ENCODE measurements around the gene GPHN. TPM values are rescaled to one million over a fixed set of nuclear protein-coding genes. Genes with fewer than 3 reads are reported as not detected.

GPHN gene
- total RNA-seq, 1 donor from 2014 or later = 24.9 TPM

DNA sequence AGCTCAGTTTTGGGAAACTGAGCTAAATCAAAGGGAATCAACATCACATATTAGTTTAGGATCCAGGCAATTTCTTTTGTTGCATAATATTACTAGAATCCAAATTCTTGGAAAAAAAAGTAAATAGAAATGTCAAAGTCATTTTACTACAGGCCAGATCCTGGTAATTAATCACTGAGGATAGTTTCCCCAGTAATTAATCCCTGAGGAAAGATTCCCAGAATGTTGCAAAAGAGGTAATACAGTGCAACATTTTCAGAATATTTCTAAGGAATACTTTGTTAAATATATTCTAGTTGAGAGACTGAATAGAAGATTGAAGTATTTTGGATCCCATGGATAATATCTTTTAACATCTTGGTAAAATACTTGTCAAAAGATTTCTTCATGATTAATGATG lies 474.3 kb downstream of the GPHN start:
- no peak overlapping the region for H3K27ac Mint-ChIP-seq
- no peaks in the 10 kb centered on the region for H3K27me3 Mint-ChIP-seq
- no peak for DNase-seq (ENCODE audit: low spot score, unreplicated experiment)

DNA sequence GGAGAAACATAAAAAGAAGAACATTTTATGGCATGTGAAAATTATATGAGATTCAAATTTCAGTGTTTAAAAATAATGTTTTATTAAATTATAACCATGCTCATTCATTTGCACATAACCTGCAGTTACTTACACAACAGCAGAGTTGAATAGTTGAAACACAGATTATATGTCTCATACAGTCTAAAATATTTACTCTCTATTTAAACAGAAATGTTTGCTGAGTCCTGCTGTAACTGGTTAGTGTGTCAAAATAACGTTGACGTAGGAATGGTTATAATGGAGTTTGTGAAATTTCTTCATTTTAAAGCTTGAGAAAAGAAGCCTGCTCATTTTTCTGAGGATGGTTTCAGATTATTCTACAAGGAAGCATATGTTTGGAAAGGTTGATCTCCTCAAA lies 484.8 kb downstream of the GPHN start:
- H3K36me3 Mint-ChIP-seq (ENCODE audit: insufficient read depth) = no peaks in the 10 kb centered on the region
- H3K27ac Mint-ChIP-seq = no peak overlapping the region
- no peaks in the 10 kb centered on the region for H3K27me3 Mint-ChIP-seq
- no peaks in the 10 kb centered on the region for H3K9me3 Mint-ChIP-seq (ENCODE audit: low read depth)
- TF ChIP-seq, protein P1, sequence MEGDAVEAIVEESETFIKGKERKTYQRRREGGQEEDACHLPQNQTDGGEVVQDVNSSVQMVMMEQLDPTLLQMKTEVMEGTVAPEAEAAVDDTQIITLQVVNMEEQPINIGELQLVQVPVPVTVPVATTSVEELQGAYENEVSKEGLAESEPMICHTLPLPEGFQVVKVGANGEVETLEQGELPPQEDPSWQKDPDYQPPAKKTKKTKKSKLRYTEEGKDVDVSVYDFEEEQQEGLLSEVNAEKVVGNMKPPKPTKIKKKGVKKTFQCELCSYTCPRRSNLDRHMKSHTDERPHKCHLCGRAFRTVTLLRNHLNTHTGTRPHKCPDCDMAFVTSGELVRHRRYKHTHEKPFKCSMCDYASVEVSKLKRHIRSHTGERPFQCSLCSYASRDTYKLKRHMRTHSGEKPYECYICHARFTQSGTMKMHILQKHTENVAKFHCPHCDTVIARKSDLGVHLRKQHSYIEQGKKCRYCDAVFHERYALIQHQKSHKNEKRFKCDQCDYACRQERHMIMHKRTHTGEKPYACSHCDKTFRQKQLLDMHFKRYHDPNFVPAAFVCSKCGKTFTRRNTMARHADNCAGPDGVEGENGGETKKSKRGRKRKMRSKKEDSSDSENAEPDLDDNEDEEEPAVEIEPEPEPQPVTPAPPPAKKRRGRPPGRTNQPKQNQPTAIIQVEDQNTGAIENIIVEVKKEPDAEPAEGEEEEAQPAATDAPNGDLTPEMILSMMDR (IDR thresholded peaks at IDR 0.05; ENCODE audit: unreplicated experiment) = no peak
- no peak overlapping the region for H3K4me3 Mint-ChIP-seq (ENCODE audit: low read depth)
- no peak for DNase-seq (ENCODE audit: low spot score, unreplicated experiment)
- H3K4me1 Mint-ChIP-seq (ENCODE audit: low read depth) = no peaks in the 10 kb centered on the region

More for the DNA sequence above, 474.3 kb downstream of the GPHN start:
- TF ChIP-seq, protein P1 (IDR thresholded peaks at IDR 0.05; ENCODE audit: unreplicated experiment) = no peak
- no peaks in the 10 kb centered on the region for H3K4me1 Mint-ChIP-seq (ENCODE audit: low read depth)
- H3K36me3 Mint-ChIP-seq (ENCODE audit: insufficient read depth) = no peaks in the 10 kb centered on the region
- H3K4me3 Mint-ChIP-seq (ENCODE audit: low read depth) = no peak overlapping the region
- H3K9me3 Mint-ChIP-seq (ENCODE audit: low read depth) = no peaks in the 10 kb centered on the region

GRCh38 chr14:66993512-66993911 lies 485.6 kb downstream of the GPHN start:
- Mint-ChIP-seq H3K9me3 (ENCODE audit: low read depth) (no peaks in the 10 kb centered on the region), H3K4me3 (ENCODE audit: low read depth) (no peak overlapping the region)

GRCh38 chr14:66998013-66998412 lies 490.1 kb downstream of the GPHN start:
- Mint-ChIP-seq H3K4me1 (ENCODE audit: low read depth) (no peaks in the 10 kb centered on the region), H3K36me3 (ENCODE audit: insufficient read depth) (no peaks in the 10 kb centered on the region), H3K9me3 (ENCODE audit: low read depth) (no peaks in the 10 kb centered on the region), H3K4me3 (ENCODE audit: low read depth) (no peak overlapping the region), H3K27ac (no peak overlapping the region), H3K27me3 (no peaks in the 10 kb centered on the region)
- no peak for DNase-seq (ENCODE audit: low spot score, unreplicated experiment)
- TF ChIP-seq, protein P1 (IDR thresholded peaks at IDR 0.05; ENCODE audit: unreplicated experiment) = no peak

More at GRCh38 chr14:66993512-66993911, 485.6 kb downstream of the GPHN start:
- no peaks in the 10 kb centered on the region for H3K27me3 Mint-ChIP-seq
- TF ChIP-seq, protein P1 (IDR thresholded peaks at IDR 0.05; ENCODE audit: unreplicated experiment) = no peak
- DNase-seq (ENCODE audit: low spot score, unreplicated experiment) = no peak
- no peaks in the 10 kb centered on the region for H3K4me1 Mint-ChIP-seq (ENCODE audit: low read depth)
- no peaks in the 10 kb centered on the region for H3K36me3 Mint-ChIP-seq (ENCODE audit: insufficient read depth)
- no peak overlapping the region for H3K27ac Mint-ChIP-seq

- Mint-ChIP-seq H3K4me1 (ENCODE audit: low read depth) (no peaks in the 10 kb centered on the region), H3K4me3 (ENCODE audit: low read depth) (no peak overlapping the region), H3K27me3 (no peaks in the 10 kb centered on the region), H3K27ac (no peak overlapping the region), H3K9me3 (ENCODE audit: low read depth) (no peaks in the 10 kb centered on the region), H3K36me3 (ENCODE audit: insufficient read depth) (no peaks in the 10 kb centered on the region)
- TF ChIP-seq, protein P1 (IDR thresholded peaks at IDR 0.05; ENCODE audit: unreplicated experiment) = no peak
- DNase-seq (ENCODE audit: low spot score, unreplicated experiment) = no peak
Observed at GRCh38 chr14:66999978-67000377, 492.0 kb downstream of the GPHN start.

All from progenitor cell of endocrine pancreas (in vitro differentiated cells).